ENCODE measurements around the gene SGTA. TPM values are rescaled to one million over a fixed set of nuclear protein-coding genes. Genes with fewer than 3 reads are reported as not detected.

Gene SGTA
- total and polyA plus RNA-seq, 9 of the 15 experiments (the other 6 are each of a cell fraction or from before 2014, with no cell fraction given), result 1.4 to 110 (median 49.9) TPM

DNA sequence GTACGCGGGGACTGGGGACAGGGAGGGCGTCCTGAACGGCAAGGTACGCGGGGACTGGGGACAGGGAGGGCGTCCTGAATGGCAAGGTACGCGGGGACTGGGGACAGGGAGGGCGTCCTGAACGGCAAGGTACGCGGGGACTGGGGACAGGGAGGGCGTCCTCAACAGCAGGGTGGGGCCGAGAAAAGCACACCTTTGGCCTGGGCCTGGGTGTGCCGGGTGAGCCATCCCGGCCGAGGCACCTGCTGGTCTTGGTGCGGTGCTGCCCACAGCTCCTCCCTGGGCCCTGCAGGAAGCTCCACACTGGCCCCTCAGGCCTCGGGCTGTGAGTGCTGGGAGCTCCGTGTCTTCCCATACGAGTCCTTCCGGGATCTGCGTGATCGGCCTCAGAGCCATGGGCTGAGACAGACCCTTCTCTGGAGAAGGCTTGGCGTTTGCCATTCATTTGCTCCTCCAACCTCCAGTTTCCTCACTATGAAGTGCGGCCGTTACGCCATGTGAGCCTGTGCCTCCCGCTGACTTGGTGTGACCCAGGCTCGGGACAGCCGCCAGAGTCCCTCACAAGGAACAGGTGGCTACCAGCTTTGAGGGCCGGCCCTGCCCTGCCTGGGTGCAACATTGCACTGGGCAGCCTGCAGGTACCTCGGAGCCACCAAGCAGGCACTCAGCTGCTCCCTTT is 28.8 kb upstream of the SGTA start:
- no peaks in the 10 kb centered on the region for H4K20me1 ChIP-seq (replicated peaks; ENCODE audit: control insufficient read depth, insufficient read depth, low read length)
- H3K9me1 ChIP-seq (ENCODE audit: control insufficient read depth, insufficient read depth, low read length), result no peaks in the 10 kb centered on the region
- ChIA-PET POLR2A (interaction anchor here (1.1 kb wide), 1 partner anchor 22 kb away, joined by 4 read pairs; no protein-coding TSS in a partner anchor), CTCF (ENCODE audit: low intra/inter-chr PET ratio) (no interaction called here)
- H3K9me3 ChIP-seq (replicated peaks; ENCODE audit: control insufficient read depth, insufficient read depth, low read depth, low read length), result no peaks in the 10 kb centered on the region
- ATAC-seq (no peak), DNase-seq (ENCODE audit: extremely low read depth in 1 of 4, low spot score in 3 of 4) (no peak), FAIRE-seq (no peak)
- peak overlapping the region in 1 of 2 experiments; percentile 35; a peak in 1 of 4 replicates for H3K9ac ChIP-seq (ENCODE audit: insufficient read depth in 1 of 2, low read depth in 2 of 2, low read length in 2 of 2)
- peaks cover 0 to 21% of the 10 kb centered on the region in 2 experiments; a peak in 2 of 5 replicates for H3K4me1 ChIP-seq (replicated peaks in 1 of 2; ENCODE audit: control insufficient read depth in 2 of 2, insufficient read depth in 2 of 2, low read length in 2 of 2)
- no peak overlapping the region for H3K4me2 ChIP-seq (ENCODE audit: insufficient read depth, low read length)
- no peak overlapping the region for H2AFZ ChIP-seq (ENCODE audit: low read depth, low read length)
- 96% methylated on average over 26 of the region's 34 CpGs for WGBS (ENCODE audit: insufficient coverage, low coverage, missing lambda C conversion rate)
- no peaks in the 10 kb centered on the region for H3K27me3 ChIP-seq (ENCODE audit: control insufficient read depth in 2 of 2, insufficient read depth in 2 of 2, low read length in 2 of 2)
- peaks cover 75% of the 10 kb centered on the region; the same call in 2 of the 3 replicates for H3K36me3 ChIP-seq (ENCODE audit: control insufficient read depth, insufficient read depth, low read length)
- no peaks in the 10 kb centered on the region for H3K79me2 ChIP-seq (ENCODE audit: control insufficient read depth, insufficient read depth, low read length)
- intact Hi-C loops (cut with micrococcal nuclease) (no loop called here), in situ Hi-C loops (cut with MboI) (no loop called here)
- no peak overlapping the region for H3K27ac ChIP-seq (ENCODE audit: extremely low read depth, low read depth, low read length)
- BruUV-seq (replicated peaks), result no TSS peak
- H3K4me3 ChIP-seq, result no peak overlapping the region
- TF ChIP-seq DMBX1 (CRISPR knock-in tag; IDR thresholded peaks at IDR 0.05; ENCODE audit: borderline replicate concordance) (no peak), SETDB1 (IDR thresholded peaks at IDR 0.05; ENCODE audit: low read length) (no peak), RAD21 (CRISPR knock-in tag; conservative IDR thresholded peaks at IDR 0.05 in 1 of 2, IDR thresholded peaks at IDR 0.05 in 1 of 2) (no peak), SIX5 (IDR thresholded peaks at IDR 0.05; ENCODE audit: borderline replicate concordance in 1 of 2, insufficient read depth in 1 of 2, low read depth in 1 of 2, low read length in 2 of 2) (no peak), TARDBP (IDR thresholded peaks at IDR 0.05) (no peak), ZNF274 (IDR thresholded peaks at IDR 0.05; ENCODE audit: borderline replicate concordance, low read depth, low read length) (no peak), COPS2 (conservative IDR thresholded peaks at IDR 0.05) (no peak), HDGF (IDR thresholded peaks at IDR 0.05) (no peak), ZEB2 (IDR thresholded peaks at IDR 0.05) (no peak)
- TF ChIP-seq, protein P1, sequence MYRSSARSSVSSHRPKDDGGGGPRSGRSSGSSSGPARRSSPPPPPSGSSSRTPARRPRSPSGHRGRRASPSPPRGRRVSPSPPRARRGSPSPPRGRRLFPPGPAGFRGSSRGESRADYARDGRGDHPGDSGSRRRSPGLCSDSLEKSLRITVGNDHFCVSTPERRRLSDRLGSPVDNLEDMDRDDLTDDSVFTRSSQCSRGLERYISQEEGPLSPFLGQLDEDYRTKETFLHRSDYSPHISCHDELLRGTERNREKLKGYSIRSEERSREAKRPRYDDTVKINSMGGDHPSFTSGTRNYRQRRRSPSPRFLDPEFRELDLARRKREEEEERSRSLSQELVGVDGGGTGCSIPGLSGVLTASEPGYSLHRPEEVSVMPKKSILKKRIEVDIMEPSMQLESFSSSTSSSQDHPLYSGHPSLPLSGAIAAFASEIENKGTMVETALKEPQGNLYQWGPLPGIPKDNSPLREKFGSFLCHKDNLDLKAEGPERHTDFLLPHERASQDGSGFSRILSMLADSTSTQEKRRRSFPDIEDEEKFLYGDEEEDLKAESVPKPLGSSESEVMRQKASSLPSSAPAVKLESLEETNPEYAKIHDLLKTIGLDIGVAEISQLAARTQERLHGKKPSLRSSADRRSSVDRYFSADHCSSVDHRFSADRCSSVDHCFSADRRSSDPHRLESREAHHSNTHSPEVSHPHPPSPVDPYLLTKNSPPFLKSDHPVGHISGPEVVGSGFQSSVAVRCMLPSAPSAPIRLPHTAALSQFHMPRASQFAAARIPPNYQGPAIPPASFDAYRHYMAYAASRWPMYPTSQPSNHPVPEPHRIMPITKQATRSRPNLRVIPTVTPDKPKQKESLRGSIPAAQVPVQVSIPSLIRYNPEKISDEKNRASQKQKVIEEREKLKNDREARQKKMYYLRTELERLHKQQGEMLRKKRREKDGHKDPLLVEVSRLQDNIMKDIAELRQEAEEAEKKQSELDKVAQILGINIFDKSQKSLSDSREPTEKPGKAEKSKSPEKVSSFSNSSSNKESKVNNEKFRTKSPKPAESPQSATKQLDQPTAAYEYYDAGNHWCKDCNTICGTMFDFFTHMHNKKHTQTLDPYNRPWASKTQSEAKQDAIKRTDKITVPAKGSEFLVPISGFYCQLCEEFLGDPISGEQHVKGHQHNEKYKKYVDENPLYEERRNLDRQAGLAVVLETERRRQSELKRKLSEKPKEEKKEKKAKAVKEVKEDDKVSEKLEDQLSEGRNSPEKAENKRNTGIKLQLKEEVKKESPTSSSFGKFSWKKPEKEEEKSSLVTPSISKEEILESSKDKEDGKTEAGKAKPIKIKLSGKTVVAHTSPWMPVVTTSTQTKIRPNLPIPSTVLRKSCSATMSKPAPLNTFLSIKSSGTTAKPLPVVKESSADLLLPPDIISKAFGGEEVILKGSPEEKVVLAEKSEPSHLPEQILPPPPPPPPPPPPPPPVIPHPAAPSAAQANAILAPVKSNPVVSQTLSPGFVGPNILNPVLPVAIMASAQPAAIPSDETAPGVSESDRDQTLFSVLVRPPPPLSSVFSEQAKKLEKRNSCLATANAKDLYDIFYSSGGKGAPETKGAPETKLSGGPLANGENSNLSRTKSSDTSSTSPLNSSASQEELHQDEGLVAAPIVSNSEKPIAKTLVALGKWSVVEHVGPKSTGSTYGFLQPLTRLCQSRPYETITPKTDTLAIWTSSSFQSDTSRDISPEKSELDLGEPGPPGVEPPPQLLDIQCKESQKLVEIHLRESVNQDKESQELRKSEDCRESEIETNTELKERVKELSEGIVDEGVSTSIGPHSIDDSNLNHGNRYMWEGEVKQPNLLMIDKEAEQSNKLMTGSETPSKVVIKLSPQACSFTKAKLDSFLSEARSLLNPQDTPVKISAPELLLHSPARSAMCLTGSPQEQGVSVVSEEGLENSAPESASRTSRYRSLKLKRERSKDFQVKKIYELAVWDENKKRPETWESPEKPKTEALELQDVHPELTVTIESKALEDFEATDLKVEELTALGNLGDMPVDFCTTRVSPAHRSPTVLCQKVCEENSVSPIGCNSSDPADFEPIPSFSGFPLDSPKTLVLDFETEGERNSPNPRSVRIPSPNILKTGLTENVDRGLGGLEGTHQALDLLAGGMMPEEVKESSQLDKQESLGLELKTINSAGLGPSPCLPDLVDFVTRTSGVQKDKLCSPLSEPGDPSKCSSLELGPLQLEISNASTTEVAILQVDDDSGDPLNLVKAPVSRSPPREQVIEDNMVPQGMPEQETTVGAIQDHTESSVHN (IDR thresholded peaks at IDR 0.05; ENCODE audit: borderline replicate concordance in 1 of 2, low read depth in 1 of 2), result no peak
- TF ChIP-seq, protein P2, sequence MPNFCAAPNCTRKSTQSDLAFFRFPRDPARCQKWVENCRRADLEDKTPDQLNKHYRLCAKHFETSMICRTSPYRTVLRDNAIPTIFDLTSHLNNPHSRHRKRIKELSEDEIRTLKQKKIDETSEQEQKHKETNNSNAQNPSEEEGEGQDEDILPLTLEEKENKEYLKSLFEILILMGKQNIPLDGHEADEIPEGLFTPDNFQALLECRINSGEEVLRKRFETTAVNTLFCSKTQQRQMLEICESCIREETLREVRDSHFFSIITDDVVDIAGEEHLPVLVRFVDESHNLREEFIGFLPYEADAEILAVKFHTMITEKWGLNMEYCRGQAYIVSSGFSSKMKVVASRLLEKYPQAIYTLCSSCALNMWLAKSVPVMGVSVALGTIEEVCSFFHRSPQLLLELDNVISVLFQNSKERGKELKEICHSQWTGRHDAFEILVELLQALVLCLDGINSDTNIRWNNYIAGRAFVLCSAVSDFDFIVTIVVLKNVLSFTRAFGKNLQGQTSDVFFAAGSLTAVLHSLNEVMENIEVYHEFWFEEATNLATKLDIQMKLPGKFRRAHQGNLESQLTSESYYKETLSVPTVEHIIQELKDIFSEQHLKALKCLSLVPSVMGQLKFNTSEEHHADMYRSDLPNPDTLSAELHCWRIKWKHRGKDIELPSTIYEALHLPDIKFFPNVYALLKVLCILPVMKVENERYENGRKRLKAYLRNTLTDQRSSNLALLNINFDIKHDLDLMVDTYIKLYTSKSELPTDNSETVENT (CRISPR knock-in tag; IDR thresholded peaks at IDR 0.05), result no peak

All from K562 (cell line).